ENCODE results near the gene CDH4.

CDH4 gene

DNA sequence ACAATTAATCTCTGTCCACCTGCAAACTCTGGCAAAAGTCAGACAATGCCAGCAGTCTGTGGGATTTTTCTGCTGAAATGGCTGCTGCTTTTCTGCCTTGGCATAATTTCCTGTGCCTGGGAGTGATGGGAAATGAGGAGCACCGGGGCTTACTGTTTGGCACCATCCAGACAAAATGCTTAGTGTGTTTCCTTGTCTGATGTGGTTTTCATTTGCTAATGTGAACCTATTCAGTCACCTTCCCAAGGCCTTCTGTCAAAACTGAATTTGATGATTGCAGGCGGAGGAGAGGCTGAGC, 56.4 kb downstream of the CDH4 start:
- no peak overlapping the region for H3K4me3 ChIP-seq (ENCODE audit: low read length in 2 of 2)
- no peaks in the 10 kb centered on the region for H3K36me3 ChIP-seq (ENCODE audit: control insufficient read depth in 2 of 2, insufficient read depth in 2 of 2, low read length in 2 of 2)

GRCh38 chr20:61310954-61311353, 58.9 kb downstream of the CDH4 start:
- H3K27ac ChIP-seq (ENCODE audit: low read depth in 2 of 2, low read length in 2 of 2): no peak overlapping the region
- H3K4me1 ChIP-seq (ENCODE audit: control insufficient read depth in 2 of 2, insufficient read depth in 2 of 2, low read length in 2 of 2): no peaks in the 10 kb centered on the region
- H3K9ac ChIP-seq (ENCODE audit: low read depth in 1 of 2, low read length in 2 of 2): no peak overlapping the region
- no peaks in the 10 kb centered on the region for H3K9me3 ChIP-seq (ENCODE audit: control insufficient read depth in 2 of 2, low read length in 2 of 2)
- no peaks in the 10 kb centered on the region for H3K27me3 ChIP-seq (ENCODE audit: control insufficient read depth in 2 of 2, insufficient read depth in 2 of 2, low read length in 2 of 2)
- no peaks in the 10 kb centered on the region for H3K36me3 ChIP-seq (ENCODE audit: control insufficient read depth in 2 of 2, insufficient read depth in 2 of 2, low read length in 2 of 2)
- no peak overlapping the region for H3K4me3 ChIP-seq (ENCODE audit: low read length in 2 of 2)

More for the DNA sequence above, 56.4 kb downstream of the CDH4 start:
- H3K4me1 ChIP-seq (ENCODE audit: control insufficient read depth in 2 of 2, insufficient read depth in 2 of 2, low read length in 2 of 2): no peaks in the 10 kb centered on the region
- no peak overlapping the region for H3K9ac ChIP-seq (ENCODE audit: low read depth in 1 of 2, low read length in 2 of 2)
- H3K27me3 ChIP-seq (ENCODE audit: control insufficient read depth in 2 of 2, insufficient read depth in 2 of 2, low read length in 2 of 2): no peaks in the 10 kb centered on the region
- no peaks in the 10 kb centered on the region for H3K9me3 ChIP-seq (ENCODE audit: control insufficient read depth in 2 of 2, low read length in 2 of 2)
- H3K27ac ChIP-seq (ENCODE audit: low read depth in 2 of 2, low read length in 2 of 2): no peak overlapping the region

DNA sequence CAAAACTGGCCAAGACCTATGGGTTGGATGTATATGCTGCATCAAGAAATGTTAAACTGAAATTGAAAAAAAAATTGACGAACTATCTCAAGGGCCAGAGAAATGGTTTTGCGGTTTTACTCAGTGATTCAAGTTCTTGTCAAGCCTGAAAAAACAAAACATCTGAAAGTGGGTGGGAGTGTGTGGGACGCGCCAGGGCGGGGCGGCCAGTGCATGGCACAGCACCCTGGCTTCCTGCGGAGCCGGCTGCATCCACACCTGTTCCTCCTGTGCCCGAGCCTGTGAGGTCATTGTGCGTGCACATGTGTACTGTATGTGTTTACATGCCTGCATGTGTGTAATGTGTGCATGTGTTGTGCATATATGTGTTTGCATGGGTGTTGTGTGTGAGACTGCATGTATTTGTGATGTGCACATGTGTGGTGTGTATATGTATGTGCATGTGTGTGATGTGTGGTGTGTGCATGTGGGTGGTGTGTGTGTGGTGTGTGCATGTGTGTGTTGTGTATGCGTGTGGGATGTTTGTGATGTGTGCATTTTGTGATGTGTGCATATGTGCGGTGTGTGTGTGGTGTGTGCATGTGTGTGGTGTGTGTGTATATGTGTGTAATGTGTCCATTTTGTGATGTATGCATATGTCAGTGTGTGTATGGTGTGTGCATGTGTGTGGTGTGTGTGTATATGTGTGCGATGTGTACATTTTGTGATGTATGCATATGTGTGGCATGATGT, 59.8 kb downstream of the CDH4 start:
- H3K9ac ChIP-seq (ENCODE audit: low read depth in 1 of 2, low read length in 2 of 2): no peak overlapping the region
- no peak overlapping the region for H3K27ac ChIP-seq (ENCODE audit: low read depth in 2 of 2, low read length in 2 of 2)
- H3K4me3 ChIP-seq (ENCODE audit: low read length in 2 of 2): no peak overlapping the region
- no peaks in the 10 kb centered on the region for H3K4me1 ChIP-seq (ENCODE audit: control insufficient read depth in 2 of 2, insufficient read depth in 2 of 2, low read length in 2 of 2)
- no peaks in the 10 kb centered on the region for H3K27me3 ChIP-seq (ENCODE audit: control insufficient read depth in 2 of 2, insufficient read depth in 2 of 2, low read length in 2 of 2)
- no peaks in the 10 kb centered on the region for H3K36me3 ChIP-seq (ENCODE audit: control insufficient read depth in 2 of 2, insufficient read depth in 2 of 2, low read length in 2 of 2)
- no peaks in the 10 kb centered on the region for H3K9me3 ChIP-seq (ENCODE audit: control insufficient read depth in 2 of 2, low read length in 2 of 2)

DNA sequence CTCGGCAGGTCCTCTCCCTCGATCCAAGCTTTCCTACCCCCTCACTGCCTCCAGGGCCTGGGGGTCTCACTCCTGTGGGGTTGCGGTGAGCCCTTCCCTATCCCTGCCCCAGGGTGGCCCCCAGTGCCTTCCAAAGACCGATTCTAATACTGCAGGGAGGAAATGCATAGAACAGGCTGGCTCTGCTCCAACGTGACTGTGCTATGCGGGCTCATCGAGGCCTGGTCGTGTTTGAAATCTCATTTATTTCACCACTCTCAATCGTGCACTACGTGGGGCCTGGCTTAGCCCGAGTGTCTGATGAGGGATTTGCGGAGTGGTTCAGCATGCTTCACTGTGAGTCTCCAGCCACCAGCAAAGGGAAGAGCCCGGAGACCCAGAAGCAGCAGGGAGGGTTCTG, 60.9 kb downstream of the CDH4 start:
- Histone ChIP-seq H3K4me1 (ENCODE audit: control insufficient read depth in 2 of 2, insufficient read depth in 2 of 2, low read length in 2 of 2) (no peaks in the 10 kb centered on the region), H3K4me3 (ENCODE audit: low read length in 2 of 2) (no peak overlapping the region), H3K36me3 (ENCODE audit: control insufficient read depth in 2 of 2, insufficient read depth in 2 of 2, low read length in 2 of 2) (no peaks in the 10 kb centered on the region), H3K27ac (ENCODE audit: low read depth in 2 of 2, low read length in 2 of 2) (no peak overlapping the region), H3K27me3 (ENCODE audit: control insufficient read depth in 2 of 2, insufficient read depth in 2 of 2, low read length in 2 of 2) (no peaks in the 10 kb centered on the region), H3K9me3 (ENCODE audit: control insufficient read depth in 2 of 2, low read length in 2 of 2) (no peaks in the 10 kb centered on the region), H3K9ac (ENCODE audit: low read depth in 1 of 2, low read length in 2 of 2) (no peak overlapping the region)

GRCh38 chr20:61313396-61313795, 61.3 kb downstream of the CDH4 start:
- H3K9me3 ChIP-seq (ENCODE audit: control insufficient read depth in 2 of 2, low read length in 2 of 2): no peaks in the 10 kb centered on the region
- no peaks in the 10 kb centered on the region for H3K27me3 ChIP-seq (ENCODE audit: control insufficient read depth in 2 of 2, insufficient read depth in 2 of 2, low read length in 2 of 2)
- no peak overlapping the region for H3K9ac ChIP-seq (ENCODE audit: low read depth in 1 of 2, low read length in 2 of 2)
- no peak overlapping the region for H3K27ac ChIP-seq (ENCODE audit: low read depth in 2 of 2, low read length in 2 of 2)
- H3K4me3 ChIP-seq (ENCODE audit: low read length in 2 of 2): no peak overlapping the region
- no peaks in the 10 kb centered on the region for H3K4me1 ChIP-seq (ENCODE audit: control insufficient read depth in 2 of 2, insufficient read depth in 2 of 2, low read length in 2 of 2)
- no peaks in the 10 kb centered on the region for H3K36me3 ChIP-seq (ENCODE audit: control insufficient read depth in 2 of 2, insufficient read depth in 2 of 2, low read length in 2 of 2)

- Histone ChIP-seq H3K27me3 (ENCODE audit: control insufficient read depth in 2 of 2, insufficient read depth in 2 of 2, low read length in 2 of 2) (no peaks in the 10 kb centered on the region), H3K4me3 (ENCODE audit: low read length in 2 of 2) (no peak overlapping the region), H3K9ac (ENCODE audit: low read depth in 1 of 2, low read length in 2 of 2) (no peak overlapping the region), H3K36me3 (ENCODE audit: control insufficient read depth in 2 of 2, insufficient read depth in 2 of 2, low read length in 2 of 2) (no peaks in the 10 kb centered on the region), H3K4me1 (ENCODE audit: control insufficient read depth in 2 of 2, insufficient read depth in 2 of 2, low read length in 2 of 2) (no peaks in the 10 kb centered on the region), H3K9me3 (ENCODE audit: control insufficient read depth in 2 of 2, low read length in 2 of 2) (no peaks in the 10 kb centered on the region), H3K27ac (ENCODE audit: low read depth in 2 of 2, low read length in 2 of 2) (no peak overlapping the region)
These were observed 62.4 kb downstream of the CDH4 start for GRCh38 chr20:61314326-61315010.

DNA sequence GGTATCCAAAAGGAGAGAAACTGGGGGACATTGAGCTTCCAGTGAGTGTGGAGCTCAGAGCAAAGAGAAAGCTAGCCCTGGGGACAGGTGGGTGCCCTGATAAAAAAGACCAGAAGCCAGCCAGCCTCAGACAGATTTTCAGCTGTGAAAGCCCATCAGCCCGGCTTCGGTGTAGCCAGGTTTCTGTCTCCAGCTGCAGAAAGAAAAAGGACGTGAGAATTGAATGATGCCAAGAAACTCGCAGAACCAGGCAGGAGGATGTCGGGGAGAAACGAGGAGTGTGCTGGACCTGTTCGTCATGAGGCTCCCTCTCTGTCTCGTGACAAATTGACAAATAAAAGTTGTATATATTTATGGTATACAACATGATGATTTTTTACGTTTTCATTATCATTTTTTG, 63.3 kb downstream of the CDH4 start:
- Histone ChIP-seq H3K9me3 (ENCODE audit: control insufficient read depth in 2 of 2, low read length in 2 of 2) (no peaks in the 10 kb centered on the region), H3K27me3 (ENCODE audit: control insufficient read depth in 2 of 2, insufficient read depth in 2 of 2, low read length in 2 of 2) (no peaks in the 10 kb centered on the region), H3K27ac (ENCODE audit: low read depth in 2 of 2, low read length in 2 of 2) (no peak overlapping the region), H3K4me3 (ENCODE audit: low read length in 2 of 2) (no peak overlapping the region), H3K36me3 (ENCODE audit: control insufficient read depth in 2 of 2, insufficient read depth in 2 of 2, low read length in 2 of 2) (no peaks in the 10 kb centered on the region), H3K4me1 (ENCODE audit: control insufficient read depth in 2 of 2, insufficient read depth in 2 of 2, low read length in 2 of 2) (no peaks in the 10 kb centered on the region), H3K9ac (ENCODE audit: low read depth in 1 of 2, low read length in 2 of 2) (no peak overlapping the region)

GRCh38 chr20:61316346-61316745, 64.3 kb downstream of the CDH4 start:
- Histone ChIP-seq H3K4me3 (ENCODE audit: low read length in 2 of 2) (no peak overlapping the region), H3K9me3 (ENCODE audit: control insufficient read depth in 2 of 2, low read length in 2 of 2) (no peaks in the 10 kb centered on the region), H3K27me3 (ENCODE audit: control insufficient read depth in 2 of 2, insufficient read depth in 2 of 2, low read length in 2 of 2) (no peaks in the 10 kb centered on the region), H3K9ac (ENCODE audit: low read depth in 1 of 2, low read length in 2 of 2) (no peak overlapping the region), H3K27ac (ENCODE audit: low read depth in 2 of 2, low read length in 2 of 2) (no peak overlapping the region), H3K36me3 (ENCODE audit: control insufficient read depth in 2 of 2, insufficient read depth in 2 of 2, low read length in 2 of 2) (no peaks in the 10 kb centered on the region), H3K4me1 (ENCODE audit: control insufficient read depth in 2 of 2, insufficient read depth in 2 of 2, low read length in 2 of 2) (no peaks in the 10 kb centered on the region)

GRCh38 chr20:61317966-61318530, 66.0 kb downstream of the CDH4 start:
- Histone ChIP-seq H3K9me3 (ENCODE audit: control insufficient read depth in 2 of 2, low read length in 2 of 2) (no peaks in the 10 kb centered on the region), H3K4me1 (ENCODE audit: control insufficient read depth in 2 of 2, insufficient read depth in 2 of 2, low read length in 2 of 2) (no peaks in the 10 kb centered on the region), H3K27ac (ENCODE audit: low read depth in 2 of 2, low read length in 2 of 2) (no peak overlapping the region)

DNA sequence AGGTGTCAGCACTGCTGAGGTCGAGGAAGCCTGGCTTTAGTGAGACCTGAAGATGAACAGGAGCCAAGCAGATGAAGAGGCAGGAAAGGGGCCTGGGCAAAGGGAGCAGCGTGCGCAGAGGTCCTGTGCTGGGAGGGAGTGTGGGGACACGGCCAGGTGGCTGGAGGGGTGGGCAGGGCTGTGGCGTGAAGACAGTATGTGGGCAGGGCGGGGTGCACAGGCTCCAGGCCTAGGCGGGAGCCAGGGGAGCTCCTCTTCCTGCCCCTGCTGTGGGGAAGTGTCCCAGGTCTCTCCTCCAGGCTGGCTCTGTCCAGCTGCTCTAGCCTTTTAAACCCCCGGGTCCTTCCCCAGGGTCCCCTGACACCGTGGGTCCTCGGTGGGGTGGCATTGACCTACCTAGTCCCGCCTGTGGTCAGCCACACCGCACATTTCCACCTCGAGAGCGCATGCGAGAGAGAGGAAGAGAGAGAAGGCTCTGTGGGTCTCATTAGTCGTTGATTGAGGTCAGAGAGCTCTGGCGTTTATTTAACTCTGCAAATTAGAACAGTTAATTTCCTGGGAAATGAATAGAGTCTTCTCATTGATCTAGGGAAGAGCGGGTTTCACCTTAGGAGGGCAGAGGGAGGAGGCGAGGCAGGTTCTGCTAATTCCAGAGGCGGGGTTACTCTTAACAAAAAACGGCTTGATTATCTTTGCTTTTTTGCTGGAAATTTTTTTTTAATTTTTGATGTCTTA, 68.8 kb downstream of the CDH4 start:
- Histone ChIP-seq H3K9ac (ENCODE audit: low read depth in 1 of 2, low read length in 2 of 2) (no peak overlapping the region), H3K27me3 (ENCODE audit: control insufficient read depth in 2 of 2, insufficient read depth in 2 of 2, low read length in 2 of 2) (no peaks in the 10 kb centered on the region), H3K4me3 (ENCODE audit: low read length in 2 of 2) (no peak overlapping the region), H3K4me1 (ENCODE audit: control insufficient read depth in 2 of 2, insufficient read depth in 2 of 2, low read length in 2 of 2) (no peaks in the 10 kb centered on the region), H3K27ac (ENCODE audit: low read depth in 2 of 2, low read length in 2 of 2) (no peak overlapping the region), H3K9me3 (ENCODE audit: control insufficient read depth in 2 of 2, low read length in 2 of 2) (no peaks in the 10 kb centered on the region), H3K36me3 (ENCODE audit: control insufficient read depth in 2 of 2, insufficient read depth in 2 of 2, low read length in 2 of 2) (no peaks in the 10 kb centered on the region)

More at GRCh38 chr20:61317966-61318530, 66.0 kb downstream of the CDH4 start:
- H3K9ac ChIP-seq (ENCODE audit: low read depth in 1 of 2, low read length in 2 of 2): no peak overlapping the region
- H3K27me3 ChIP-seq (ENCODE audit: control insufficient read depth in 2 of 2, insufficient read depth in 2 of 2, low read length in 2 of 2): no peaks in the 10 kb centered on the region
- H3K4me3 ChIP-seq (ENCODE audit: low read length in 2 of 2): no peak overlapping the region
- H3K36me3 ChIP-seq (ENCODE audit: control insufficient read depth in 2 of 2, insufficient read depth in 2 of 2, low read length in 2 of 2): no peaks in the 10 kb centered on the region

Data from mucosa of rectum (tissue), 2 donors.